Left lung (tissue), 10 donors: ENCODE data around the gene RCAN1. TPM values are rescaled to one million over a fixed set of nuclear protein-coding genes. Genes with fewer than 3 reads are reported as not detected.

Experiments used
- ATAC-seq: fragments of 200-7000 bp; cut with Tn5 transposase; one replicate; pipeline ENCODE4 v1.9.1; 2020; ENCODE audit warnings: moderate library complexity
- DNase-seq, 4 donors: peaks; one replicate each; pipeline ENCODE4 v3.0.0-alpha.2; 2013 to 2020
- H3K27ac ChIP-seq, 2 donors: fragments of 200-600 bp; sonication (generic) in 1 of 2; one replicate each; pipeline versions ENCODE4 v1.5.0 to v1.8.0; 2020 to 2021
- H3K27me3 ChIP-seq, 2 donors: fragments of 200-600 bp; sonication (generic) in 1 of 2; one replicate each; pipeline versions ENCODE4 v1.5.0 to v1.8.0; 2020 to 2021
- H3K36me3 ChIP-seq, 2 donors: fragments of 200-600 bp; sonication (generic) in 1 of 2; one replicate each; pipeline versions ENCODE4 v1.5.0 to v1.8.0; 2020 to 2021
- H3K4me1 ChIP-seq, 2 donors: fragments of 200-600 bp; one replicate each; pipeline ENCODE4 v1.8.0; 2021
- H3K4me3 ChIP-seq, 2 donors: fragments of 200-600 bp; sonication (generic) in 1 of 2; one replicate each; pipeline versions ENCODE4 v1.5.0 to v1.8.0; 2020 to 2021; ENCODE audit warnings: mild to moderate bottlenecking in 1 of 2
- H3K9me3 ChIP-seq, 2 donors: fragments of 200-600 bp; sonication (generic) in 1 of 2; one replicate each; pipeline versions ENCODE4 v1.5.0 to v1.8.0; 2020 to 2021
- CTCF ChIP-seq, 2 donors: fragments of 200-600 bp; sonication (generic) in 1 of 2; IDR thresholded peaks; one replicate each; pipeline versions ENCODE4 v1.5.0 to v1.8.0; 2021; ENCODE audit warnings: antibody characterized with exemption in 2 of 2
- intact Hi-C, 2 donors: fragments of 100-400 bp; cut with DNase I; formaldehyde crosslinking; loops; one replicate each; pipeline versions ENCODE4 v1.11.2 to v1.14.2; 2022
- polyA plus RNA-seq, 6 donors: library from polyadenylated mRNA; unstranded; fragments of 120-200 nt; gene quantifications; one replicate each; pipeline ENCODE4 v1.2.1, GENCODE V29; 2013; ENCODE audit not compliant: insufficient read length in 6 of 6
- total RNA-seq, 2 donors: library from RNA; stranded (reverse); fragmentation: NEBNext Ultra II Directional; extraction: Animal tissue kit (Norgen Biotek cat#: 25700); gene quantifications; one replicate each; pipeline ENCODE4 v1.2.1, GENCODE V29; 2021
- donor health status: DM: no; HTN: yes; CAD: no.
- donor health status: DM: no; HTN: no; CAD: no.

RCAN1 gene
- total and polyA plus RNA-seq, 8 donors = 16.9 to 62.6 (median 20.2) TPM

- peak; percentile 49 for ATAC-seq
- Histone ChIP-seq H3K27ac (peak overlapping the region; percentile 66 to 91), H3K4me3 (peak overlapping the region; percentile 56 to 67), H3K36me3 (no peaks in the 10 kb centered on the region), H3K4me1 (peaks cover 4 to 25% of the 10 kb centered on the region in 2 donors), H3K27me3 (no peaks in the 10 kb centered on the region), H3K9me3 (no peaks in the 10 kb centered on the region)
- DNase-seq = no peak
- intact Hi-C loops = no loop called here
- no peak for TF ChIP-seq CTCF (IDR thresholded peaks at IDR 0.05)
Measured at GRCh38 chr21:34615487-34615814, 538 bp upstream of the RCAN1 start.

- Histone ChIP-seq H3K27me3 (no peaks in the 10 kb centered on the region), H3K9me3 (no peaks in the 10 kb centered on the region), H3K36me3 (no peaks in the 10 kb centered on the region), H3K4me3 (peak overlapping the region; percentile 56 to 67), H3K4me1 (peaks cover 4 to 25% of the 10 kb centered on the region in 2 donors), H3K27ac (peak overlapping the region in 1 of 2 donors; percentile 91)
- DNase-seq (no peak), ATAC-seq (no peak)
- no peak for TF ChIP-seq CTCF (IDR thresholded peaks at IDR 0.05)
- intact Hi-C loops = no loop called here
Measured at GRCh38 chr21:34613679-34614627, 960 bp downstream of the RCAN1 start.

GRCh38 chr21:34612557-34612956 lies 2.4 kb downstream of the RCAN1 start:
- Histone ChIP-seq H3K36me3 (no peaks in the 10 kb centered on the region), H3K9me3 (no peaks in the 10 kb centered on the region), H3K27me3 (no peaks in the 10 kb centered on the region), H3K27ac (no peak overlapping the region), H3K4me3 (no peak overlapping the region), H3K4me1 (peaks cover 4 to 25% of the 10 kb centered on the region in 2 donors)
- DNase-seq = no peak
- no peak for ATAC-seq
- TF ChIP-seq CTCF (IDR thresholded peaks at IDR 0.05) = no peak
- intact Hi-C loops = no loop called here

- Histone ChIP-seq H3K4me1 (peaks cover 4 to 25% of the 10 kb centered on the region in 2 donors), H3K4me3 (no peak overlapping the region), H3K27ac (no peak overlapping the region), H3K36me3 (no peaks in the 10 kb centered on the region), H3K27me3 (no peaks in the 10 kb centered on the region), H3K9me3 (no peaks in the 10 kb centered on the region)
- intact Hi-C loops = no loop called here
- no peak for ATAC-seq
- DNase-seq = no peak
- no peak for TF ChIP-seq CTCF (IDR thresholded peaks at IDR 0.05)
Measured at GRCh38 chr21:34612056-34612455, 2.9 kb downstream of the RCAN1 start.

GRCh38 chr21:34611528-34611927 lies 3.4 kb downstream of the RCAN1 start:
- Histone ChIP-seq H3K9me3 (no peaks in the 10 kb centered on the region), H3K27me3 (no peaks in the 10 kb centered on the region), H3K4me1 (peaks cover 4 to 25% of the 10 kb centered on the region in 2 donors), H3K36me3 (no peaks in the 10 kb centered on the region), H3K4me3 (no peak overlapping the region), H3K27ac (no peak overlapping the region)
- no peak for TF ChIP-seq CTCF (IDR thresholded peaks at IDR 0.05)
- ATAC-seq (no peak), DNase-seq (no peak)
- intact Hi-C loops = no loop called here
